GM19324 (cell line): ENCODE measurements around the gene TYW1B.
"Not testable (repeated sequence)": the region's sequence is repeated elsewhere in the genome, so short reads cannot be mapped to it uniquely, and the experiment has no call there.

Experiments
- ATAC-seq: cut with Tn5 transposase; IDR thresholded peaks from one replicate; pipeline ENCODE4 v1.9.1; 2021; ENCODE audit warnings: mild to moderate bottlenecking, moderate library complexity; ENCODE audit not compliant: unreplicated experiment, low FRiP score

Gene TYW1B

DNA sequence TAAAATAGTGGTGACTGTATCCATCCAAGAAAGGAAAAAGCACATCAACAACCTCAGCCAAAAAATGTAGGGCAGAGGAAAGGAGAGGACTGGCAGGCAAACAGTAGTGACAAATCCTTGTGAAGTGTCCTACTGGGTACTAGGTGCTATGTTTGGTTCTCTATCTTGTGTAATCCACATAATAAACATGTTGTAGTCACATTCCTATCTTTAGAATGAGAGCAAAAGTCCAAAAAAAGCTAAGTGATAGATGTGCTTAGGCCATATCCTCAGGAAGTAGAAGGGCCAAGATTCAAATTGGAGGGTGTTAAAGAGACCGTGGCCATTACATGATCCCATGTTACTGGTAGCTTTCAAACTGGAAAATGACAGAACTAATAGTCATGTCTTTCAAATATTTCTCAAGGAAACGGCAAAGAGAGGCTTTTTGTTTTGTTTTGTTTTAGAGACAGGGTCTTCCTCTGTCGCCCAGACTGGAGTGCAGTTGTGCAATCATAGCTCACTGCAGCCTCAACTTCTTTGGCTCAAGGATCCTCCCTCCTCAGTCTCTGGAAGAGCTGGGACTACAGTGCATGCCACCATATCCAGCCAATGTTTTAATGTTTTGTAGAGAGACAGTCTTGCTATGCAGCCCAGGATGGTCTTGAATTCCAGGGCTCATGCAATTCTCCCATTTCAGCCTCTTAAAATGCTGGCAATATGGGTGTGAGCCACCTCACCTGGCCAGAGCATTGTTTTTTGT is 244.2 kb downstream of the TYW1B start:
- ATAC-seq: not testable (repeated sequence)

DNA sequence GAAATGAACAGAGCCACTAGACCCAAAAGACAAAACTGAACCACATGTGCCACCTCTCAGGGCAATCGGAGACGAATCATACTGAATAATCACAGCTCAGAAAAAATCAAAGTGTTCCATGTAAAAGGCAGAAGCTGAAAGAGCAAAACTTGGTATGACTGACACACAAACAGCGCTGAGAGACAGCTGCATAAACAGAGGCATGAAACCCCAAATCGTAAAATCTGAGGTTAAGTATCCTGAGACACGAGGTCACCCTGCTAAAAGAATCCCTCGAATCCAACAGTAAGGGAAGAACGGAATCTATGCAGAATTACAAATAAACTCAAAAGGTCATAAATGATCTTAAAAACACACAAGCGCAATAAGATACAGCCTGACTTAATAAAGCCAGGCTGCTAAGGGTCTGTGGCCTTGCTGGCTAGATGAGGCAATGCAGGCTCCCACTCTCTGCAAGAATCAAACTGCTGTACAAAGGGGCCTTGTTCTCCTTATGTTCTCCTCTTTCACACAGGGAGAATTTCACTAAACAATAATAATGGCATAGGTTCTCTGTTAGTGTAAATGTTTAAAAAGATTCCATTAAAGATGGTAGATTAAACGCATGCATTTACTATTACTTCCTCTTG is 247.7 kb downstream of the TYW1B start:
- ATAC-seq: not testable (repeated sequence)

DNA sequence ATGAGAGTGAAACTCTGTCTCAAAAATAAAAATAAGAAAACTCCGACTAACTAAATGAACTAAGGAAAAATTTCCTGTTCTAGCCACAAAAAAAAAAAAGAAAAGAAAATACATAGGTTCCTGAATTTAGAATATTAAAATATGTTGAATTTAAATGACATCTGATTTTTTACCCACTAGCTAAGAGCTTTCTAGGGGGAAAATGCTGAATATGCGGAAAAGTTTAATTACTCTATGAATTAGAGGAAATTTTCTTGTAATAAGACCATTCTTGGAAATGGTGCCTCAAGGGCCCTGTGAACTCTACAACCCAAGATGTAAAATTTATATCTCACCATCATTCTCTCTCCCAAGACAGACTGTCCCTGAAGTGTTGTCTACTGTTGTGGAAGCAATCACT is 250.9 kb downstream of the TYW1B start:
- ATAC-seq: no peak

DNA sequence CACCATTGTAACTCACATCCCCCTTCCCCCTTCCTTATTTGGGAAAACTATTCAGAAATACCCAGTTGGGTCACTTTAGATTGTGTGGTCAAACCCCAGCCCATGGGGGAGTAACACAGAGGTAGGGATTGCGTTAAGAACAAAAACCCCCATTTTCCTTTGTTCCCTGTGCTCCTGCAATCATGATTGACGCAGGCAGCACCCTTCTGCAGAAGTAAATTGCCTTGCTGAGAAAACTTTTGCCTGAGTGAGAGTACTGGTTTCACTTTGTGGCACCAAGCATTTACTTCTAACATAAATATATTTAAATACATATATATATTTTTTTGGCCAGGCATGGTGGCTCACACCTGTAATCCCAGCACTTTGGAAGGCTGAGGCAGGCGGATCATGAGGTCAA is 266.0 kb downstream of the TYW1B start:
- ATAC-seq: not testable (repeated sequence)

DNA sequence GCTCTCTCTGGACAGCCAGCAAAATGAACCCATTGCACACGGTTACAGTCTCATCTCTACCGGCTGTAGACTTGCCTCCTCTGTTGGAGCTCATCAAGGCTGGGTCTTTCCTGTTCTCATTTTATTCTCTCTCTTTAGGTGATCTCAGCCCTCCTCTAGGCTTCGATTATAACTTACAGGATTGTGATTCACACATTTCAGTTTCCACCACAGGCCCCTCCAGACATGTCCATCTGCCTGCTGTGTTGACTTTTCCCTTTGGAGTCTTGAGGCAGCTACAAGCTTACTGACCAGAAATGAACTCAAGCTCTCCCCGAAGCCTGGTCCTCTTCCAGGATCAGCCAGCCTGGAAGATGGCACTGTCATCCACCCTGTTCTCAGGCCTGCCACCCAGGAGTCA is 268.5 kb downstream of the TYW1B start:
- ATAC-seq: not testable (repeated sequence)

DNA sequence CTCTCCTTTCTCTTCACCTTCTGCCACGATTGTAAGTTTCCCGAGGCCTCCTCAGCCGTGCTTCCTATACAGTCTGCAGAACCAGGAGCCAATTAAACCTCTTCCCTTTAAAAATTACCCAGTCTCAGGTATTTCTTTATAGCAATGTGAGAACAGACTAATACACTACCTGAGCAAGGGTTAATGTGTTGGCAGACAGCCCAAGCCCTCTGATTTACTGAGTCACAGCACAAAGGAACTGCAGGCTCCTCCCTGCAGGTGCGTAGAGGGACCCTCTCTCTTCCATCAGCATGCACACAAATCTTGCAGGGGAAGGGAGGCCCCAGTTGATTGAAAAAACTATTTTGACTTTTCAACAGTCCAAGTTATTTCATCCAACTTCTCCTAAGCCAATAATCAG is 271.3 kb downstream of the TYW1B start:
- not testable (repeated sequence) for ATAC-seq

DNA sequence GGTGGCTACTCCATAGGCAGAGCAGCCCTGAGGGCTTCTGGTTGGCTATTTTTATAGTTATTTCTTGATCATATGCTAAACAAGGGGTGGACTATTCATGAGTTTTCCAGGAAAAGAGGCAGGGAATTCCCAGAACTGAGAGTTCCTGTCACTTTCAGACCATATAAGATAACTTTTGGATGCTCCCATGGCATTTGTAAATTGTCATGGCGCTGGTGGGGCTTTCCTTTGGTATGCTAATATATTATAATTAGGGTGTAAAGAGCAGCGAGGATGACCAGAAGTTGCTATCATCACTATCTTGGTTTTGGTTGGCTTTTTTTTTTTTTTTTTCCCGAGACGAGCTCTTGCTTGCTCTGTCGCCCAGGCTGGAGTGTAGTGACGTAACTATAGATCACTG is 272.8 kb downstream of the TYW1B start:
- not testable (repeated sequence) for ATAC-seq

DNA sequence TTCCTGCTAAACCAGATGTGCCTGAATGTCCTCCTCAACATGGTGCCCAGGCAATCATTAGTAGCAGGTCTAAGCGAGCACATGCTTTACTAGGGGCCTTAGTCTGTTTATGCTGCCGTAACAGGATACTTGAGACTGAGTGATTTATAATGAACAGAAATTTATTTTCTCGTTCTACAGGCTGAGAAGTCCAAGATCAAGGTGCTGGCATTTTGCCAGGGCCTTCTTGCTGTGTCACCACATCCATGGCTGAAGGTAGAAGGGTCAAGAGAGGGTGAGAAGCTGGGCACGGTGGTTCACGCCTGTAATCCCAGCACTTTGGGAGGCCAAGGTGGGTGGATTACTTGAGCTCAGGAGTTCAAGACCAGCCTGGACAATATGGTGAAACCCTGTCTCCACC is 273.6 kb downstream of the TYW1B start:
- not testable (repeated sequence) for ATAC-seq

DNA sequence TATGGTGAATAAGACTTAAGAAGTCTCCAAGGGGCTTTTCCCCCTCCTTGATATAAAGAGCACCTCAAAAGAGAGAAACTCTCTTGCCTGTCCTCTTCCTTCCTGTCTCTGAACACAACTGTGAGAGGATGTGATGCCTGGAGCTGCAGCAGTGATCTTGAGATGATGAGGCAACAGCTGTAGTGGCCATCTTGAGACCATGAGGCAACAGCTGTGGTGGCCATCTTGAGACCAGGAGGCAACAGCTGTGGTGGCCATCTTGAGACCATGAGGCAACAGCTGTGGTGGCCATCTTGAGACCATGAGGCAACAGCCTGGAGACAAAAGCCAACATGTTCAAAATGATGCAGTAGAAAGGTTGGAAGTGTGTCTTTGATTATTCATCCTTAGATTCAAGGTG is 277.5 kb downstream of the TYW1B start:
- not testable (repeated sequence) for ATAC-seq

DNA sequence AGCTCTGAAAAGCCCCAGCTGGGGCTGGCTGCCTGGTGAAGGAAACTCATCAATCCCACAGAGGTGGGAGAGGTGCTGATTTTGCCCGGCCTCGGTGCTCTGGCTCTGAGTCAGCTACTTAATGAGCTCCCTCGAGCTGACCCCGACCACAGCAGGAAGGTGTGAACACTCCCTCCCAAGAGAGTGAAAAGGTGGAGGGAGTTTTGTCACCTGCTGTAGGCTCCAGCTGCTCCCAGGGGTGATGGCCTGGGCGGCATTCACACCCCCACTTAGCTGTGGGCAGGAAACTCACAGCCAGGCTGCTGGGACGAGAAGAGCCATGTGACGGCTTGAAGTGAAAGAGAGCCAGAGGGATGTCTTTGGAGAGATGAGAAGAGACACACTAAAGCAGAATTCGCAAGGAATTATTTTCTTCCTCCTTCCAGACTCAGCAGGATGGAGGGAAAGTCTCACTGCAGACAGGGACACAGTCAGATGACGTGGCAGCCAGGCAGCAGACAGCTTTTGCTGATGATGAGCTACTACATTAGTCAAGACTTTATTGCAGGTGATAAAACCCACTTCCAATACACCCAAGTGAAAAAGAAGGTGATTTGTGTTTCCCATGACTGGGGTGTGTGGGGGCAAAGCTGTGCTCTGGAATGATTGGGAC is 281.3 kb downstream of the TYW1B start:
- ATAC-seq: not testable (repeated sequence)

DNA sequence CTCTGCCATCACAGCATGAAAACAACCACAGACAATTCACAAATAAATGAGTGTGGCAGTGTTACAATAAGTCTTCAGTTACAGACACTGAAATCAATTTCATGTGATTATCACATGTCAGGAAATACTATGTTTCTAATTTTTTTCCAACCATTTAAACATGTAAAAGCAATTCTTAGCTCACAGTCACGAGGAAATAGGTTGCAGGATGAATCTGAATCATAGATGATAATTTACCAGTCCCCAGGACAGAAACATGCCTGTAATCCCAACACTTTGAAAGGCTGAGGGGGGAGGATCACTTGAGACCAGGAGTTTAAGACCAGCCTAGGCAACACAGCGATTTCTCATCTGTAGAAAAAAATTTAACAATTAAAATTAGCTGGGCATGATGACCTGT is 283.5 kb downstream of the TYW1B start:
- not testable (repeated sequence) for ATAC-seq

DNA sequence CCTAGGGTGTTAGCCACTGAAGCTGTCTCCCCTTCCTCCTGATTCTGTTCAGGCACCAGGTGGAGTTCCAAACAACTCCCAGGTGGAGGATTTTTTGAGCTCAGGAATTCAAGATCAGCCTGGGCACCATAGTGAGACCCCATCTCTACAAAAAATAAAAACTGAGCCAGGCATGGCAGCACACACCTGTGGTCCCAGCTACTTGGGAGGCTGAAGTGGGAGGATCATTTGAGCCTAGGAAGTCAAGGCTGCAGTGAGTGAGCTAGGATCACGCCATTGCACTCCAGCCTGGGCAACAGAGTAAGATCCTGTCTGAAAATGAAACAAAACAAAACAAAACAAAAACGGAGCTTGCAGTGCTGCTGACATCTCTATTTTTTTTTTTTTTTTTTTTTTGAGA is 287.1 kb downstream of the TYW1B start:
- no peak for ATAC-seq

DNA sequence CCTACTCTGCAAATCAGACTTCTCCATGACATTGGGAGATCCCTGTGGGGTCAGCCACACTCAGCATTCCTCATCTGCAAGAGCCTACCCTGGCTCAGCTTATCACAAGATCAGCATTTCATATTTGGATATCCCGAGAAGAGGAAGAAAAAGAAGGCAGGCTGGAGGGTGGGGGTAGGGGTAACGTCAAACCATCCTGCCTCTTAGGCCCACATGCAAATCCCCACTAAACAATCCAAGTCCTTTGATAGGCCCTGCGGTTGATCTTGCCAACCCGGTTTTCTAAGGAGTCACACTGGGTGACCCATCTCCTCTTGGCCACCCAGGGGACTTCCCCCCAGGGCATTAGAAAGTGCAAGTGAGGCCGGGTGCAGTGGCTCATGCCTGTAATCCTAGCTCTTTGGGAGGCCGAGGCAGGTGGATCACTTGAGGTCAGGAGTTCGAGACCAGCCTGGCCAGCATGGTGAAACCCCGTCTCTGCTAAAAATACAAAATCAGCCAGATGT is 287.8 kb downstream of the TYW1B start:
- no peak for ATAC-seq

DNA sequence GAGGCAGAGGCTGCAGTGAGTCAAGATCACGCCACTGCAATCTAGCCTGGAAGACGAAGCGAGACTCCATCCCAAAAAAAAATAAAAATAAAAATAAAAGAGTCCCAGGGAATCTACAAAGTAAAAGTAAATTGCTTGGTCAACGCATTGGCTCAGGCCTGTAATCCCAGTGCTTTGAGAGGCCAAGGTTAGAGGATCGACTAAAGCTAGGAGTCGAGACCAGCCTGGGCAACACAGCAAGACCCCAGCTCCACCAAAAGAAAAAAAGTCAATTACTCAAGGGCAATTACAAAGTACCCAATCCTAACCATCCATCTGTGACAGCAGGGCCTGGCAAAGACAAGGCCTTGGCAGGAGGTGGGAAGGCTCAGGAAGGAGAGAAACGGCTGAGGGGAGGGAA is 288.3 kb downstream of the TYW1B start:
- ATAC-seq: no peak

DNA sequence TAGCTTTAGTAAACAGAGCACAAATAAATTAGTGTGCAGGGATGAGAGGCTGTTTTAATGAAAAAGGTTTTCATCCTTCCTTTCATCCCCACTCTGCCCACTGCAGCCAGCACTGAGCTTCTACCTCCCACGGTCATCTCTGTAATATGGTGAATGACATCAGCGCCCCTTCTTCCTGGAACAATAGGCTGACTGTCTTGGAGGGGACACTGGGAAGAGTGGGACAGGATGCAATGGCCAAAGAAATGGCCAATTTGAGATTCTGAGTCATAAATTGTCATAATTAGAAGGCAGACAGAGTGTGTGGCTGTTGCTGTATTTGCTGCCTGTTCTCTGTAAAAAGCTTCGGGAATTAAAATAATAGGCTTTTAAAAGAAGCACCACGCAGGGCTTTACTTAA is 289.1 kb downstream of the TYW1B start:
- ATAC-seq: no peak

DNA sequence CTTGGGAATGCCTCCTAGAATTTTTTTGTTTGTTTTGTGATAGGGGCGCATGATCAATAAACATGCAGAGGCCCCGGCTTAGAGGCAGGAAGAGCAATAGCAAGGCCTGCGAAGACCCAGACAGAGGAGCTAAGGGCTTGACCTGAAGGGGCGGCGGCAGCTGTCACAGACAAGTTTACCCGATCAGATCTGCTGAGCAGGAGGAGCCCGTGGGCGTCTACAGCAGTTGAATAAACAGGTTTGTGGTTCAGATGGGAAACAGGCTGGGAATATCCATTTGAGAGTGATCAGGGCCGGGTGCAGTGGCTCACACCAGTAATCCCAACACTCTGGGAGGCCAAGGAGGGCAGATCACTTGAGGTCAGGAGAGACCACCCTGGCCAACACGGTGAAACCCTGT is 289.9 kb downstream of the TYW1B start:
- ATAC-seq: no peak

DNA sequence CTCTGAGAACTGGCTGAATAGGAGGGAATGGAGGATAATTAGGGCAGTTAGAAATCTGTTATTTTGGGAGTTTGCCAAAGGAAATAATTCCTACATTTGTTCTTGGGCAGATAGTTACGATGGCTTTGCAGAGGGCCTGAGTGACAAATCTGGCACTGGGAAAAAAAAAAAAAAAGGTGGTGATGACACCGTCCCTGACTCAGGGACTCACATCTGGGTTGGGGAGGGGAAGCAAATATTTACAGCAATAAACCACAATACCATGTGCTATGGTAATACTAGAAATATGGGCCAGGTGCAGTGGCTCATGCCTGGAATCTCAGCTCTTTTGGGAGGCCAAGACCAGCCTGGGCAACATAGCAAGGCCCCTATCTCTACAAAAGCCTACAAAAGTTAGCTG is 292.0 kb downstream of the TYW1B start:
- not testable (repeated sequence) for ATAC-seq

DNA sequence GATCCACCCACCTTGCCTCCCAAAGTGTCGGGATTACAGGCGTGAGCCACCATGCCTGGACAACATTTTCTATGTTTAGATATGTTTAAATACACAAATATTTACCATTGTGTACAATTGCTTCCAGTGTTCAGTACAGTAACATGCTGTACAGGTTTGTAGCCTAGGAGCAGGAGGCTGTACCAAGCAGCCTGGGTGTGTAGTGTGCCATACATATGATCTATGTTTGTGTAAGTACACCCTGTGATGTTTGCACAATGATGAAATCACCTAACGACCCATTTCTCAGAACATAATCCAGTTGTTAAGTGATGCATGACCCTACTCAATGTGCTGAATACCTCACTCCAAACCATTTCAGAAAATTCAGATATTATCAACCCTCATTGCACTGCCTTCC is 297.0 kb downstream of the TYW1B start:
- ATAC-seq: not testable (repeated sequence)
